ENCODE measurements around the gene RELCH.

GRCh38 chr18:62354151-62354550 is 167.1 kb downstream of the RELCH start:
- TF ChIP-seq POLR2A (IDR thresholded peaks at IDR 0.05): no peak
- no peak for TF ChIP-seq CTCF (IDR thresholded peaks at IDR 0.05)

All from uterus (tissue), 2 donors.